Brain microvascular endothelial cell (primary cell): ENCODE results near the gene KRTAP4-8.
A peak's percentile ranks its signal among the peaks of the same experiment; 100 is the strongest.
"Not testable (repeated sequence)": the region's sequence is repeated elsewhere in the genome, so short reads cannot be mapped to it uniquely, and the experiment has no call there.

Experiments
- DNase-seq: peaks from one replicate; pipeline ENCODE4 v3.0.0-alpha.2; 2020
- H3K27ac ChIP-seq: fragments of 250-450 bp; sonication (Bioruptor Pico); 2 replicates; pipeline ENCODE4 v1.5.1; 2020; ENCODE audit warnings: mild to moderate bottlenecking, moderate library complexity
- H3K27me3 ChIP-seq: fragments of 250-450 bp; sonication (Bioruptor Pico); replicated peaks from 2 replicates; pipeline ENCODE4 v1.5.1; 2020; ENCODE audit warnings: mild to moderate bottlenecking
- H3K36me3 ChIP-seq: fragments of 250-450 bp; sonication (Bioruptor Pico); replicated peaks from 2 replicates; pipeline ENCODE4 v1.5.1; 2020; ENCODE audit warnings: mild to moderate bottlenecking
- H3K4me3 ChIP-seq: 2 replicates; pipeline ENCODE4 v1.5.1; 2011; ENCODE audit warnings: low read depth, mild to moderate bottlenecking, control low read depth, low read length, moderate library complexity
- in situ Hi-C: cut with HindIII; loops from 2 replicates; pipeline ENCODE4 v1.10.0; 2017; ENCODE audit warnings: low sequenced_read_pairs, low pct_ligation_motif_present
- TF ChIP-seq, protein P1 (sequence below): IDR thresholded peaks from 2 replicates; pipeline ENCODE4 v1.5.1; 2011; ENCODE audit warnings: low read depth, mild to moderate bottlenecking, moderate library complexity, low read length, control low read depth, inconsistent platforms; ENCODE audit errors: missing control alignments

The KRTAP4-8 gene

DNA sequence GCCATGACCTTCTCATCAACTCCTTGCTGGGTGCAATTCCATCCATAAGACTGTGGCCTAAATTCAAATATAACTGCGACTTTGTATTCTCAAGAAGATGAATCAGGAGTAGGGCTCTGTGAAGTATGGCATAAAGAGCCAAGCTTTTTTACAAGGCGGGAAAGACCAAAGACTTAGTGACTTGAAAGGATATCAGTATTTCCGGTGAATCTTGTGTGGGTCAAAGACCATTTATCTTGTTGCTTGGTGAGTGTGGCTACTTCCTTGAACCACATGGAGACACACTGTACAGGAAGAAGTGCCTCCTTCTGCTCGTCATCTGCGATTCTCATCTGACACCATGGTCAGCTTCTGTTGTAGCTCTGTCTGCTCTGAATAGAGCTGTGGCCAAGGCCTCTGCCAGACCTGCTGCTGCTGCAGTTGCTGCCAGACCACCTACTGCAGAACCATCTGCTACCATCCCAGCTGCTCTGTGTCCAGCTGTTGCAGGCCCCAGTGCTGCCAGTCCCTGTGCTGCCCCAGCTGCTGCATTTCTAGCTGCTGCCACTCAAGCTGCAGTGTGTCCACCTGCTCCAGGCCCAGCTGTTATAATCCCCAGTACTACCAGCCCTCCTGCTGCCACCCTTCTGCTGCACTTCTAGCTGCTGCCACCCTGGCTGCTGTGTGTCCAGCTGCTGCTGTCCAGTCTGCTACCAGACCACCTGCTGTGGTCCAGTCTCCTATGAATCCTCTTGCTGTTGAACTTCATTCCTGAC is 26.2 kb downstream of the KRTAP4-8 start:
- no peak overlapping the region for H3K4me3 ChIP-seq
- TF ChIP-seq, protein P1, sequence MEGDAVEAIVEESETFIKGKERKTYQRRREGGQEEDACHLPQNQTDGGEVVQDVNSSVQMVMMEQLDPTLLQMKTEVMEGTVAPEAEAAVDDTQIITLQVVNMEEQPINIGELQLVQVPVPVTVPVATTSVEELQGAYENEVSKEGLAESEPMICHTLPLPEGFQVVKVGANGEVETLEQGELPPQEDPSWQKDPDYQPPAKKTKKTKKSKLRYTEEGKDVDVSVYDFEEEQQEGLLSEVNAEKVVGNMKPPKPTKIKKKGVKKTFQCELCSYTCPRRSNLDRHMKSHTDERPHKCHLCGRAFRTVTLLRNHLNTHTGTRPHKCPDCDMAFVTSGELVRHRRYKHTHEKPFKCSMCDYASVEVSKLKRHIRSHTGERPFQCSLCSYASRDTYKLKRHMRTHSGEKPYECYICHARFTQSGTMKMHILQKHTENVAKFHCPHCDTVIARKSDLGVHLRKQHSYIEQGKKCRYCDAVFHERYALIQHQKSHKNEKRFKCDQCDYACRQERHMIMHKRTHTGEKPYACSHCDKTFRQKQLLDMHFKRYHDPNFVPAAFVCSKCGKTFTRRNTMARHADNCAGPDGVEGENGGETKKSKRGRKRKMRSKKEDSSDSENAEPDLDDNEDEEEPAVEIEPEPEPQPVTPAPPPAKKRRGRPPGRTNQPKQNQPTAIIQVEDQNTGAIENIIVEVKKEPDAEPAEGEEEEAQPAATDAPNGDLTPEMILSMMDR: no peak
- no peaks in the 10 kb centered on the region for H3K27me3 ChIP-seq
- no peaks in the 10 kb centered on the region for H3K36me3 ChIP-seq
- H3K27ac ChIP-seq: no peak overlapping the region
- in situ Hi-C loops: no loop called here
- DNase-seq: no peak

DNA sequence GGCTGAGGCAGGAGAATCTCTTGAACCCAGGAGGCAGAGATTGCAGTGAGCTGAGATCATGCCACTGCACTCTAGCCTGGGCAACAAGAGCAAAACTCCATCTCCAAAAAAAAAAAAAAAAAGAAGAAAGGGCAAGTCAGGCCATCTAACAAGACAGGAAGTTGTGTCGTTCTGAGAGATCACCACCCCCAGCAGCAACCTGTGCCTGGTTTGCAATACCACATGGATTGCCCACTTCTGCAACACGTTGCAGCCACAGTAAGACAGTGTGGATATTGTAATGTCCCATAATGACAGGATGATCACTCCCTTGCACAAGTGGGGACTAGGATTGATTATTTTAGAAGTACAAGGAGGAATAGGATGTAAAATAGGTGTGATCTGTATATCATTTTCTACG is 28.9 kb downstream of the KRTAP4-8 start:
- no peak for DNase-seq
- no peaks in the 10 kb centered on the region for H3K27me3 ChIP-seq
- H3K4me3 ChIP-seq: no peak overlapping the region
- H3K27ac ChIP-seq: no peak overlapping the region
- no peaks in the 10 kb centered on the region for H3K36me3 ChIP-seq
- TF ChIP-seq, protein P1: no peak
- in situ Hi-C loops: no loop called here

DNA sequence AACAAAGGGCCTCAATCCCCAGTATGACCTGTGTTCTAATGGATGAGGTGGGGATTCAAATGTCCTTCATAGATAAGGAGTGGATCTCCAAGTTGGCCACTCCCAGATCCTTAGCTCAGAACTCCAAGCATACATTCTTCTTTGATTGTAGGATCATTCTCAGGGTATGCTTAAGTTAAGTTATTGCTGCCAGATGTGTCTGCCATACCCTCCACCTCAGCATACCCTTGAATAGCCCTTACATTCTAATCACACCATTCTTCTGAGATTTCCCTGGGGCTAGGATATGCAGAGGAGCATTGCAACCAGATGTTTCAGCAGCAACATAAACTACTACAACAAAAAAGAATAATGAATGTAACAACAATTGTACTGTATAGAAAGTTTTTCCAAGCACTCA is 30.7 kb downstream of the KRTAP4-8 start:
- in situ Hi-C loops: no loop called here

DNA sequence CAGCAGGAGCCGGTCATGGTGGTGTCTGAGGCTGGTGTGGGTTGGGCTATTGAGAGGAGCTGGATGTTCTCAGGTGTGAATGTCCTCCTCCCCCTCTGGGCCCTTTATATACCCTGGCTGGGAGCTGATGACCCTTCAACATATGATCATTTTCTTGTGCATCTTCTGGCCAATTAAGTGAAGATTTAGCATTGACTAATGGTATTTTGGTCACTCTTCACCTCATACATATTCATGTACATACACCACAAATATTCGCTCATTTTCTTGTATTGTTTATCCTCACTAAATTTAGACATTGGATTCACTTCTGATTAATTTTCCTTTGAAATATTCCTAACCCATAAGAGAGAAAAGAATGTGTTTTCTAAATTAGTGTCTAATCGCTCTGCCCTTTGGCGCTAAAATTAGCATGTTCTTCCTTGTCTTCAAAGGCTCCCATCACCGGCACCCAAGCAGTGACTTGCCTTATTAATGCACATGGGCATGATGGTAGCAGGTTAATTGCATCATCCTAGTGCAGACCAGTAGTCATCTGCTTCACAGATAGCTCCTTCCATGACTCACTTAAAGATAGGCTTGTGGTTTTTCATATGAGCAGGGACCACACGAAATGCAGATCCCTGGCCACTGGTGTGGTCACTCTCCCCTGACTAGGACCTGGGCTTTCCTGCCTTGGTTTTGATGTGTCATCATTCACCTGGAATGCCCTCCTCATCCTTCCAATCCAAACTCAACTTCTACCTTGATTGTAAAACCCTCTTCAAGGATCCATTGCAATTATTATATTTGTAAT is 31.9 kb downstream of the KRTAP4-8 start, which contains the start of gene KRTAP2-4:
Gene KRTAP2-4 (minus strand): TSS at position 51 of the 796 bp plus-strand sequence. CDS start 34 bp downstream, at position 17.
- peak; percentile 94 for DNase-seq
- H3K27me3 ChIP-seq: no peaks in the 10 kb centered on the region
- in situ Hi-C loops: no loop called here

More for the DNA sequence above, 30.7 kb downstream of the KRTAP4-8 start:
- Histone ChIP-seq H3K4me3 (no peak overlapping the region), H3K27ac (no peak overlapping the region), H3K36me3 (no peaks in the 10 kb centered on the region), H3K27me3 (no peaks in the 10 kb centered on the region)
- DNase-seq: no peak
- TF ChIP-seq, protein P1: no peak

DNA sequence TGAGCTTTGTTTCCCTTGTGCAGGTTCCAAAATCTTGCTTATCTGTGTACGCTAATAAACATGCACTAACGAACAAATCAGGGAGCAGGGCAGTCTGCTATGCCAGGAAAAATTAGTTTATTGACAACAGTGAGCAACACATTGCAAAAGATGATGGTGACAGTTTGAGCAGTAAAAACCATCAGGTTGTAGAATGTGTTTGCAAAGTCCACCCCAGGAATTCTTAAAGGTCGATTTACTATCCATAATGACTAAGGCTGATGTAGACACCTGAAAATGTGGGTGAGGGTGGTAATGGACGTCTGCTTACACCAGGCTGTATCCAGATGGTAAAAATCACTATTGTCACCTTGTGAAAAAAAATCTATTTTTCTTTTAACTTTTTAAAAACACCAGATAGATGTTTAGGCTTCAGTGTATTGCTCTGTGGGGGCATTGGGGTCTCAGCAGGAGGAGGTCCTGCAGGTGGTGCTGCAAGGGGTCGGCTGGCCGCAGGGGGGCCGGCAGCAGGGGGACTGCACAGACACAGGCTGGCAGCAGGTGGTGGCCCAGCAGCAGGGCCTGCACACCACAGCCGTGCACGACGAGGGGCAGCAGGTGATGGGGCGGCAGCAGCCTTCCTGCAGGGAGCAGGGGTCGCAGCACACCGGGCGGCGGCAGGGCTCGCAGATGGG is 32.8 kb downstream of the KRTAP4-8 start:
- H3K27me3 ChIP-seq, H3K36me3 ChIP-seq, DNase-seq, in situ Hi-C loops, H3K27ac ChIP-seq, H3K4me3 ChIP-seq: not testable (repeated sequence)

More for the DNA sequence above, 31.9 kb downstream of the KRTAP4-8 start, which contains the start of gene KRTAP2-4:
- no peaks in the 10 kb centered on the region for H3K36me3 ChIP-seq
- H3K27ac ChIP-seq: peak within 1 kb of the TSS; percentile 57
- TF ChIP-seq, protein P1: no peak
- H3K4me3 ChIP-seq: no peak within 1 kb of the TSS

DNA sequence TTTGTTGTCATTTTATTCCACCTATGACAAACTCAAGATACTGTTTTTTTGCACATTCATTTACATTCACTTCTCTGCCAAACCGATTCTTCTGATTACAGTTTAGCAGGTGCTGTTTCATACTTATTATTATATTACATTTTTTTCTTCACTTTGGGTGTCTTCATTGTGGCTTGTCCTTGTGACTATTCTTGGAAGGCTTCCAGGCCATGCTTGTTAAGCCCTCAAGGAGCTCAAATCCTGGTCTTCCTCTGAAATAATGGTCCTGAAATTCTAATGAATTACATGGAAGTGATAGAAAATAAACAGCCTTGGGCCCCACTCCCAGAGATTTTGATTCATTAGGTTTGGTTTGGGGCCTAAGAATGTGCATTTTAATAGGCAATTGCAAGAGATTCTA is 33.6 kb downstream of the KRTAP4-8 start:
- no peaks in the 10 kb centered on the region for H3K27me3 ChIP-seq
- in situ Hi-C loops: no loop called here
- no peak overlapping the region for H3K4me3 ChIP-seq
- no peaks in the 10 kb centered on the region for H3K36me3 ChIP-seq
- no peak overlapping the region for H3K27ac ChIP-seq
- DNase-seq: no peak
- TF ChIP-seq, protein P1: no peak
